ENCODE results near the gene TMEM272. TPM values are rescaled to one million over a fixed set of nuclear protein-coding genes. Genes with fewer than 3 reads are reported as not detected.

Gene TMEM272
- total RNA-seq, 1 donor from 2014 or later = 2.9 TPM

DNA sequence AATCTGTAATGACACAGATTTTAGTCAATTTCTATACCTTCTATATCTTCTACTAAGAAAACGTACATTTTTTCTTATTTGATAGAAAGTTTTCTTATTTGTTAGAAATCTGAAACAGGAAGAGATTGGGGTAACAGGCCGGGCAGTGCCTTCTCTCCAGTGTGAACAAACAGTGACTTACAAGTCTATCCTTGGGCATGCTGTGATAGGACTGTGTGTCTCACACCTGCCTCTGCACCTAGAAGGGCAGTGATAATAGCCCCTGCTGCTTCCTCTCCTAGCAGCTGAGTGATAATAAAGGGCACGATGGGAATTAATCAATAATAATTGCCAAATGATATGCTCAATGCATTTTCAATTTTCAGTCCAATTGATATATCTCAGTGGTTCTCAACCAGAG lies 1.4 kb downstream of the TMEM272 start:
- no peaks in the 10 kb centered on the region for H3K36me3 Mint-ChIP-seq
- H3K9me3 Mint-ChIP-seq = peaks cover 9% of the 10 kb centered on the region
- H3K4me1 Mint-ChIP-seq = peaks cover 6% of the 10 kb centered on the region
- H3K27me3 Mint-ChIP-seq (ENCODE audit: low read depth) = peaks cover 1% of the 10 kb centered on the region
- DNase-seq (ENCODE audit: low spot score in 2 of 2, unreplicated experiment in 2 of 2) = no peak
- H3K27ac Mint-ChIP-seq = no peak overlapping the region
- no peak overlapping the region for H3K4me3 Mint-ChIP-seq
- TF ChIP-seq, protein P1, sequence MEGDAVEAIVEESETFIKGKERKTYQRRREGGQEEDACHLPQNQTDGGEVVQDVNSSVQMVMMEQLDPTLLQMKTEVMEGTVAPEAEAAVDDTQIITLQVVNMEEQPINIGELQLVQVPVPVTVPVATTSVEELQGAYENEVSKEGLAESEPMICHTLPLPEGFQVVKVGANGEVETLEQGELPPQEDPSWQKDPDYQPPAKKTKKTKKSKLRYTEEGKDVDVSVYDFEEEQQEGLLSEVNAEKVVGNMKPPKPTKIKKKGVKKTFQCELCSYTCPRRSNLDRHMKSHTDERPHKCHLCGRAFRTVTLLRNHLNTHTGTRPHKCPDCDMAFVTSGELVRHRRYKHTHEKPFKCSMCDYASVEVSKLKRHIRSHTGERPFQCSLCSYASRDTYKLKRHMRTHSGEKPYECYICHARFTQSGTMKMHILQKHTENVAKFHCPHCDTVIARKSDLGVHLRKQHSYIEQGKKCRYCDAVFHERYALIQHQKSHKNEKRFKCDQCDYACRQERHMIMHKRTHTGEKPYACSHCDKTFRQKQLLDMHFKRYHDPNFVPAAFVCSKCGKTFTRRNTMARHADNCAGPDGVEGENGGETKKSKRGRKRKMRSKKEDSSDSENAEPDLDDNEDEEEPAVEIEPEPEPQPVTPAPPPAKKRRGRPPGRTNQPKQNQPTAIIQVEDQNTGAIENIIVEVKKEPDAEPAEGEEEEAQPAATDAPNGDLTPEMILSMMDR (IDR thresholded peaks at IDR 0.05; ENCODE audit: unreplicated experiment) = no peak

DNA sequence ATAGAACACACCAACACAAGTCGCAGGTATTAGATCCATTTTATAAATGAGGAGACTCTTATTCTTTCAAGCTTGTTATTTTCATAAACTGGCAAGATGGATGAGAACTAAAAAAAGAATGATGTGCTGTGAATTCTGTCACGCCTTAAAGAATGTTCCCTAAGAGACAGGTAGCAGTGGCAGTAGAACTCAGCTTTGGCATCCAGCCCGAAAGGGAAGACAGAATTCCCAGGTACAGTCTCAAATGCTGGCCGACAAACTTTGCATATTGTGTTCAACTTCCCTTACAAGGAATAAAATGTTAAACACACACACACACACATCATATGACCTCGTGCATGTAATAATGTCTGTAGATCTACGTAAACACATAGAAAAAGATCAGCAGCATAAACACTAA lies 3.2 kb downstream of the TMEM272 start:
- DNase-seq (ENCODE audit: low spot score in 2 of 2, unreplicated experiment in 2 of 2) = no peak
- TF ChIP-seq, protein P1 (IDR thresholded peaks at IDR 0.05; ENCODE audit: unreplicated experiment) = no peak
- H3K9me3 Mint-ChIP-seq = no peaks in the 10 kb centered on the region
- no peak overlapping the region for H3K4me3 Mint-ChIP-seq
- peaks cover 6% of the 10 kb centered on the region for H3K4me1 Mint-ChIP-seq
- peaks cover 1% of the 10 kb centered on the region for H3K27me3 Mint-ChIP-seq (ENCODE audit: low read depth)
- no peak overlapping the region for H3K27ac Mint-ChIP-seq
- H3K36me3 Mint-ChIP-seq = no peaks in the 10 kb centered on the region

DNA sequence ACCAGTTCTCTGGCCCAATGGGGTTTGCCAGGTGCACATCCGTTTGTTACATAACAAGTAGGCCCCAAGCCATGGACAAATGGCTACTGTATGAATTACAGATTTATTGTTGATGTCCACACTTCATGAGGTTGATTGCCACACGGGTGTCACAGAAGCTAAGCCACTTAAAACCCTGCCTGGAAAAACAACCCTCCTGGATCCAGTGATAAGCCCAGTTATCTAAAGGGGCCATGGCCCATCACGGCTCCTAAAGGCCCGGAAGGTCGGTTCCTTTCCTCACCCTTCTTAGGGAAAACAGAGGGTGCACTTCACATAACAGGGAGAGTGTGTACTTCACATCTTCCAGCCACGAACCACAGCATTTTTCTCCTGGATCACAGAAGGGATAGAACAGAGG lies 4.1 kb downstream of the TMEM272 start:
- H3K36me3 Mint-ChIP-seq = no peaks in the 10 kb centered on the region
- H3K27ac Mint-ChIP-seq = no peak overlapping the region
- no peaks in the 10 kb centered on the region for H3K9me3 Mint-ChIP-seq
- H3K27me3 Mint-ChIP-seq (ENCODE audit: low read depth) = peaks cover 1% of the 10 kb centered on the region
- H3K4me1 Mint-ChIP-seq = peaks cover 6% of the 10 kb centered on the region
- DNase-seq (ENCODE audit: low spot score in 2 of 2, unreplicated experiment in 2 of 2) = no peak
- TF ChIP-seq, protein P1 (IDR thresholded peaks at IDR 0.05; ENCODE audit: unreplicated experiment) = no peak
- H3K4me3 Mint-ChIP-seq = no peak overlapping the region

DNA sequence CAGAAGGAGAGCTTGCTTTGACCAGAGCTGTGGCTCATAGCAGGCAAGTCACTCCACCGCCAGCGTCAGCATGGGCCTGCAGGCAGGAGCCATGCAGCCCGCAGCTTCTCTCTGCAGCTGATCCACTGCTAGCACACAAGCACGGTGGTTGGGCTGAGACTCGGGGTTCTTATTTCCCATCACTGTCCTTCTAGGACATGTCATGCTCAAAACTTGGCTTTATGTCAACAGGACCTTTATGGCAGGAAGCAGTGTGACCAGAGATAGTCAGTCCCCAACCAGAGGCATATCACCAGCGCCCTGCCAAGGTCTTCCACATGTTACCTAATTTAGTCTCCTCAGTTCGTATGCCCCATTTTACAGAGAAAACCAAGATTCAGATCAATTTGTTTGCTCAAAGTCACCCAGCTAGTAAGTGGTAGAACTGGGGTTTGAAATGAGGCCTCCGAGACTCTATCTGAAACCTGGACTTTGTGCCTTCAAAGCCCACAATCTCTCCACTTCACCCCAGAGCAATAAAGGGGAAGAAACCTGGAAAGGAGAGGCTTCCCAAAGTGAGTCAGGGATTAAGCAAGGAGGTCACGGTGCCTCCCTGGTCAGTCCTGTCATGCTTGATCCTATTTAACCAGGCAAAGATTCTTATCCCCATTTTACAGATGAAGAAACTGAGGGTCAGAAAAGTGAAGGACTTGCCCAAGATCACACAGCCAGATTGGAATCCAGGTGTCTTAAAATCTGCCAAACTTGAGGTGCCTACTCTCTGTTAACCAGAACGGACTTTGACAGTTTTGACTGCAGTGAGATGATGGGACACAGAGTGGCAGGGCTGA lies 5.1 kb downstream of the TMEM272 start:
- no peak overlapping the region for H3K27ac Mint-ChIP-seq
- no peaks in the 10 kb centered on the region for H3K9me3 Mint-ChIP-seq
- TF ChIP-seq, protein P1 (IDR thresholded peaks at IDR 0.05; ENCODE audit: unreplicated experiment) = no peak
- H3K4me3 Mint-ChIP-seq = no peak overlapping the region
- peaks cover 1% of the 10 kb centered on the region for H3K4me1 Mint-ChIP-seq
- no peaks in the 10 kb centered on the region for H3K36me3 Mint-ChIP-seq
- DNase-seq (ENCODE audit: low spot score in 2 of 2, unreplicated experiment in 2 of 2) = no peak
- no peaks in the 10 kb centered on the region for H3K27me3 Mint-ChIP-seq (ENCODE audit: low read depth)

DNA sequence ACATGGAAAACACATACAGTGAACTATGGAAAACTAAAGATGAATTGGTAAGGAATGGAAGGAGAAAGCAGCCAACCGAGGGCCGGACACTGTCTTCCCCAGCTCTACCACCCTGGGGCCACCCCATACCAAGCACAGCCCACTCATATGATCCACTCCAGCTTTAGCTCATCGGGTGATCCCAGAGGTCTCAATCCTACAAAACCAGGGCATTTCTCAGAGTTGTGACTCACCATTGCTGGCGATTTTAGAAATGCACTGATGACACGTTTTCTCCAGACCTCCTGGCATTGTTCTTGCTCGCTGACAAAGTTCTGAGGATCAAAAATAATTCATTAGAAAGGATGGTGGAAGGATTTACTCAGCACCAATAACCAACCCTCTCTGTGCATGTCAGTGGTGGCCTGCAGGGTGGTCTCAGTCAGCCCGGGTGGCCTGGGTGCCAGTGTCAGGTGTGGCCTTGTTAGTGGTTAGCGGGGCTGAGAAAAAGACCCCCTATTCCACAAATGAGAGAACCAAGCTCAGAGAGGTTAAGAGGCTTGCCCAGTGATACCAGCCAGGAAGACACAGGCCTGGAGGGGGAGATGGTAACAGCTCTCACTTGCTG lies 6.6 kb downstream of the TMEM272 start:
- Mint-ChIP-seq H3K27me3 (ENCODE audit: low read depth) (no peaks in the 10 kb centered on the region), H3K27ac (no peak overlapping the region), H3K4me1 (peaks cover 2% of the 10 kb centered on the region), H3K36me3 (no peaks in the 10 kb centered on the region), H3K9me3 (no peaks in the 10 kb centered on the region), H3K4me3 (no peak overlapping the region)
- DNase-seq (ENCODE audit: low spot score in 2 of 2, unreplicated experiment in 2 of 2) = no peak
- TF ChIP-seq, protein P1 (IDR thresholded peaks at IDR 0.05; ENCODE audit: unreplicated experiment) = no peak
